ENCODE data around the gene SPRTN.

SPRTN gene

DNA sequence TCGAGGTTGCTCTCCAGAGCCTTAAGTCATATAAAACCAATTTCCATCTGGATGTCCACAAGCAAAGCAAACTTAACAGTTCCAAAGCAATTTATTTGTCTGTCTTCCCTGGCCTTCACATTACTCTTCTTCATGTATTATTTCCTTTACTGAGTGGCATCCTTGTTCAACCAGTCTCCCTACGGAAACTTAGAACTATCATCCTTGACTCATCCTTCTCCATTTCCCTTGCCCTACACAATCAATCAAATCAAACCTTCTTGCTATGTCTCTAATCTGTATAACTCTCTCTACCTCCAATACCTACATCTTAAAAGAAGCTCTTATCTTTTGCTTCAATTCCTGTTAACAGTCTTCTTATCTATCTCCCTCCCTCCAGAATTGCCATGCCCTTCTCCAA is 58.5 kb downstream of the SPRTN start:
- DNase-seq, result no peak
- intact Hi-C loops (cut with DNase I), result no loop called here

DNA sequence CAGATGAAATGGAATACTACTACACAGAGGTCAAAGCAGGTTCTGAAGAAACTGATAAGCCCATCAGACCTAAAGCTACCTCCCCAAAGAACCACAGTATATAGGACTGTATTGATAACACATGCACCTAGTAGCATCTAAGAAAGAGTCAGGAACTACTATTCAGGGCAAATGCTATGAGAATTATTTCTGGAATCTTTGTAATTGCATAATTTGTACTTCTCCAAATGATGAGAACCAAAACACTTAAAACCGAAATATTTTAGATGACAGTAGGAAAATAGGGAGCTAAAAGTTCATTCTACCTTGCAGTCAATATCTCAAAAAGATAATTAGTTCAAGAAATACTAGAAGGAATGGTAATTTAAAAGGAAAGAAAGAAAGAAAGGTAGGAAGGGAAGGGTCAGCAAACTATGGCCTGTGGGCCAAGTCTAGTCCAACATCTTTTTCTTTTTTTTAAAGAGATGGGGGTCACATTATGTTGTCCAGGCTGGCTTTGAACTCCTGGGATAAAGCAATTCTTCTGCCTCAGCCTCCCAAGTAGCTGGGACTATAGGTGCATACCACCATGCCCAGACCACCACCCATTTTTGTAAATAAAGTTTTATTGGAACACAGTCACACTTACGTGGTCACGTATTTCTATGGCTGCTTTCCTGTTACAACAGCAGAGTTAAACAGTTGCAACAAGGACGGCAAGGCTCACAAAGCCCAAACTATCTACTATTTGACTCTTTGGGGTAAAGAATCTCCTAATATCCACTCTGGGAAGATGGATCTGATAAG is 60.0 kb downstream of the SPRTN start:
- DNase-seq, result no peak
- intact Hi-C loops (cut with DNase I), result no loop called here

DNA sequence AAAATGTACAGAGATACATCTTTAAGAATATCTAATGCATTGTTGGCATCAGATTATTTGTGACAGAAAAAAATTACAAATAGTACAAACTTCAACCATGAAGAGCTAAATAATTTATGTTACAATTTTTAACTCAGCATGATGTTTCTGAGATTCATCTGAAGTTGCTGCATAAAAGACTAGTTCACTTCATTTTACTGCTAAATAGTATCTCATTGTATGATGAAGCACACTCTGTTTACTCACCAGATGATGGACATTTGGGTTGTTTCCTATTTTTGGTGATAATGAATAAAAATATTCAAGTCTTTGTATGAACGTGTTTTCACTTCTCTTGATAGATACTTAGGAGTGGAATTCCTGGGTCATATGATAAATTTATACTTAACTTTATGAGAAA is 63.4 kb downstream of the SPRTN start:
- intact Hi-C loops (cut with DNase I), result no loop called here
- no peak for DNase-seq

DNA sequence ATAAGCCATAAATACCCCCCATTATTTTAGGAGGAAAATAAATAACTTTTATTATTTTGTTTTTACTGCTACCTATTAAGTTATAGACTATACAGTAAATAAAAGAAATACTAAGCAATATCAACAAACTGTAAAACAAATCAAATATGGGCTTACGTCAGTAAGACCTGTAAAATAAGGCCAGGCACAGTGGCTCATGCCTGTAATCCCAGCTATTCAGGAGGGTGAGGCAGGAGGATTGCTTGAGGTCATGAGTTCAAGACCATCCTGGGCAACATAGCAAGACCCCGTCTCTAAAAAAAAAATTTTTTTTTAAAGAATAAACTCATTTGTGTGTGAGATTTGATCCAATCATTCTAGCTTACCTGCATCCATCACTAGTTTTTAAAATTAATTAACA is 66.2 kb downstream of the SPRTN start:
- intact Hi-C loops (cut with DNase I), result no loop called here
- DNase-seq, result no peak

Measured in head of caudate nucleus (tissue), 42 donors.